Measurements from ENCODE around the gene DGKE. TPM values are rescaled to one million over a fixed set of nuclear protein-coding genes. Genes with fewer than 3 reads are reported as not detected.
A peak's percentile ranks its signal among the peaks of the same experiment; 100 is the strongest.

The DGKE gene
- total and polyA plus RNA-seq, 3 donors from 2014 or later: 13.3 to 27.7 (median 26.3) TPM

DNA sequence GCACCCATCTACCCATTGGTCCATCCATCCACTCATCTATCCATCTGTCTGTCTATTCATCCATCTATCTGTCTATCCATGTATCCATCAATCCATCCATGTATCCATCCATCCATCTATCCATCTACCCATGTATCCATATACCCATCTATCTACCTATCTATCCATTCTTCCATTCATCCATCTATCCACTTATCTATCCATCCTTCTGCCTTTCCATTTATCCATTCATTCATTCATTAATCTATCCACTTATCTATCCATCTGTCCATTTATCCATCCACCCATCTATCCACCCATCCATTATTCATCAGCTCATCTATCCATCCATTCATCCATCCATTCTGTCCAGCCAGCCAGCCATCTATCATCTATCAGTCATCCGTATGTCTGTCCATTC is 58.4 kb downstream of the DGKE start:
- no peaks in the 10 kb centered on the region for H3K36me3 ChIP-seq (ENCODE audit: low read depth, missing control alignments)
- H3K27ac ChIP-seq: no peak overlapping the region
- no peaks in the 10 kb centered on the region for H3K4me1 ChIP-seq
- intact Hi-C loops (cut with DNase I; ENCODE audit: low total_unique reads): no loop called here
- DNase-seq: no peak
- 93 to 97% methylated on average over 1 of the region's 1 CpG for WGBS, 2 donors
- no peak overlapping the region for H3K4me3 ChIP-seq
- TF ChIP-seq POLR2A (IDR thresholded peaks at IDR 0.05) (no peak), CTCF (IDR thresholded peaks at IDR 0.05) (no peak)
- no peaks in the 10 kb centered on the region for H3K9me3 ChIP-seq
- H3K27me3 ChIP-seq: no peaks in the 10 kb centered on the region

- Histone ChIP-seq H3K4me1 (no peaks in the 10 kb centered on the region), H3K27me3 (no peaks in the 10 kb centered on the region), H3K36me3 (ENCODE audit: low read depth, missing control alignments) (no peaks in the 10 kb centered on the region), H3K27ac (no peak overlapping the region), H3K9me3 (no peaks in the 10 kb centered on the region), H3K4me3 (no peak overlapping the region)
- 64 to 73% methylated on average over 7 of the region's 7 CpGs for WGBS, 2 donors
- no peak for DNase-seq
- intact Hi-C loops (cut with DNase I; ENCODE audit: low total_unique reads): no loop called here
- TF ChIP-seq POLR2A (IDR thresholded peaks at IDR 0.05): no peak
- TF ChIP-seq CTCF (IDR thresholded peaks at IDR 0.05): no peak
Measured at GRCh38 chr17:56893503-56893902, 59.6 kb downstream of the DGKE start.

DNA sequence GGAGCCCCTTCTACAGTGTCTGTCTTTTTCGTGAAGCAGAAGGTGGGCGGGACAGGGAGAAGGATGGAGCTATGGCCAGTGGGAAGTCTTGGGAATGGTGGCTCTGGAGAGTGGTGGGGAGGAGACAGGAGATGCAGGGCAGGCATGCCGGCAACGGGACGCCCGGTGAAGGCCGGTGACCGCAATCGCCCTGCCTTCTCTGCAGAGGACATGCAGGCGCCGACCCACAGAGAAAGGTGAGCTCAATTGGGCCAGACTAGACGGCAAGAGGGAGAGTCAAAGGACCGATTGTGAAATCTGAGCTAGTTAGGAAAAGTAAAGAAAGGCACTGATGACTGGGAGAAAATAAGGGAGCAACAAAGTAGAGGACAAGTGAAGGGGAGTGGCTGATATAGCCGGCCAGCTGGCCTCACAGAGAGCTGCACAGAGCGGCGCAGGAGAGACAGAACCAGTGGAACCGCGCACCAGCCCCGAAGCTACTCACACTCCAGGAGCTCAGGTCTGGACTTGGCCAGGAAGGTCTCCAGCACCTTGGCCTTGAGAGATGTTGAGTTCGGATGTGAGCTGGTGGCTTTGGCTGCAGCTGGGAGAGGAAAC is 61.0 kb downstream of the DGKE start:
- peak; percentile 47 for DNase-seq
- Histone ChIP-seq H3K27me3 (no peaks in the 10 kb centered on the region), H3K4me1 (peaks cover 4% of the 10 kb centered on the region), H3K9me3 (no peaks in the 10 kb centered on the region), H3K4me3 (no peak overlapping the region), H3K27ac (no peak overlapping the region), H3K36me3 (ENCODE audit: low read depth, missing control alignments) (no peaks in the 10 kb centered on the region)
- 78 to 83% methylated on average over 20 of the region's 20 CpGs for WGBS, 2 donors
- no peak for TF ChIP-seq POLR2A (IDR thresholded peaks at IDR 0.05)
- TF ChIP-seq CTCF (IDR thresholded peaks at IDR 0.05): no peak
- intact Hi-C loops (cut with DNase I; ENCODE audit: low total_unique reads): no loop called here

GRCh38 chr17:56896217-56896967 is 62.4 kb downstream of the DGKE start:
- peaks cover 4% of the 10 kb centered on the region for H3K4me1 ChIP-seq
- WGBS, 2 donors: 70 to 78% methylated on average over 3 of the region's 3 CpGs
- H3K27ac ChIP-seq: no peak overlapping the region
- no peak overlapping the region for H3K4me3 ChIP-seq
- no peak for TF ChIP-seq CTCF (IDR thresholded peaks at IDR 0.05)
- TF ChIP-seq POLR2A (IDR thresholded peaks at IDR 0.05): no peak
- no peaks in the 10 kb centered on the region for H3K36me3 ChIP-seq (ENCODE audit: low read depth, missing control alignments)
- no peaks in the 10 kb centered on the region for H3K27me3 ChIP-seq
- DNase-seq: no peak
- H3K9me3 ChIP-seq: no peaks in the 10 kb centered on the region
- intact Hi-C loops (cut with DNase I; ENCODE audit: low total_unique reads): no loop called here

- 81 to 95% methylated on average over 4 of the region's 4 CpGs for WGBS, 2 donors
- no peaks in the 10 kb centered on the region for H3K9me3 ChIP-seq
- no peak overlapping the region for H3K4me3 ChIP-seq
- intact Hi-C loops (cut with DNase I; ENCODE audit: low total_unique reads): no loop called here
- no peaks in the 10 kb centered on the region for H3K36me3 ChIP-seq (ENCODE audit: low read depth, missing control alignments)
- H3K27ac ChIP-seq: no peak overlapping the region
- peaks cover 4% of the 10 kb centered on the region for H3K4me1 ChIP-seq
- no peak for DNase-seq
- no peaks in the 10 kb centered on the region for H3K27me3 ChIP-seq
- no peak for TF ChIP-seq POLR2A (IDR thresholded peaks at IDR 0.05)
- no peak for TF ChIP-seq CTCF (IDR thresholded peaks at IDR 0.05)
Measured at GRCh38 chr17:56896968-56897359, 63.0 kb downstream of the DGKE start.
